Measurements from ENCODE around the gene SULT2B1.
"Not testable (repeated sequence)": the region's sequence is repeated elsewhere in the genome, so short reads cannot be mapped to it uniquely, and the experiment has no call there.

Gene SULT2B1

DNA sequence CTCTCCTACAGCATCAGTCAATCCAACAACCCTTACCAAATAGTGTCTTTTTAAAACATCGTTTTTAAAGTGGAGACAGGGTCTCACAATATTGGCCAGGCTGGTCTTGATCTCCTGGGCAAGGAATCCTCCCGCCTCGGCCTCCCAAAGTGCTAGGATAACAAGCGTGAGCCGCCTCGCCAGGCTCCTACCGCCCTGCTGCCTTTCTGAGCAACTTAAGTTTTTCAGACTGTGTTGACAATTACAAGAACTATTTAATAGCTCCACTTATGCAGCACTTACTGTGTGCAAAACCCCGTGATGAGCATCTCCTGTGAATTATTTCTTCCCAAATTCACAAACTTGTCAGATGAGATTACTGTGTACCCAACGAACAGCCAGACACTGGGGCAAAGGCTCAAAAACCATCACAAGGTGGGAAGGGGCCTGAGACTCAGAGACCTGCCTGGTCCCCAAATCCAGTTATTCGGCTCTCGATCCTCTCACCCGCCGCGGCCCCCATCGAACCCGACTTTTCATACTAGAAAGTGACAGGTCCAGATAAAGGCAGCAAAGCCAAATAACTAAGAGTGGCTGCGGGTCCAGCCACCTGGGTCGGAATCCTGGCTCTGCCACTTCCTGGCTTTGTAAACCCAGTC is 66.4 kb downstream of the SULT2B1 start:
- DNase-seq (ENCODE audit: low read depth in 3 of 3, low spot score in 1 of 3): peak in 1 of 3 donors; percentile 44

DNA sequence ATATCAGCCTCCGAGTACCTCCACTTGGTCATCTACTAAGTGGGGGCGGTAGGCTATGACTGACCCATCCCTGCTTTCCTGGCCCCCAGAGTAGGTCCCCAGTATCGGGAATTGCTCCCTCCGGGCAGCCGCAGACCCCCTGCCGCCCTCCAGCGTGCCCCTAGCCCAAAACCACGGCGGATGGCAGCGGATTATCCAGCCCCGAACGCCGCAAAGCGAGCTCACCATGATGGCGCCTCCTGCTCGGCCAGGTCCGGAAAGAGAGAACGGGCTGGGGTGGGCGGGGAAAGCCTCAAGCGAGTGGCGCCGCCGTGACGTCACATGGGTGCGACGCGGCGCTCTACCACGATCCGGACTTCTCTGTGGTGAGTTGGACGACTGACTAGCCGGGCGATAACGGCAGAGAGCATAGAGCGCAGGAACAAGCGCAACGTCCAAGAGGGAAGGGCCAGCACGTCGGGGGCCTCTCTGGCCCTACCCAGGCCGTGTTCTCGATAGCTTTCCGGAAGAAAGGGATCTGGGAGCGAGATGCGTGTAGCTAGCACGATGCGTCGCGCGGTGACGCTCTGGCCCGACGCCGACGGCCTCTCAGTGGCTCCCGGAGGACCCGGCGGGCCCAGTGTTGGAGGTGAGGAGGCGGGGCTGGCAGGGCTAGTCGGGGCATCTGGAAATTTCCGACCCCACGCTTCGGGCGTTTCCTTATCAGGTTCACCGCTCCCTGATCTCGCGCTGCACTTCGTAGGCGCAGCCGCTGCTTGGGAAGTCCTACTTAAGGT is 67.1 kb downstream of the SULT2B1 start, which contains the start of the genes RPL18 and SPHK2:
Gene RPL18, minus strand, starts transcription at position 263 of the 776 bp plus-strand sequence. Its CDS starts 35 bp downstream, at position 228.
Gene SPHK2, plus strand, starts transcription at position 591 of the 776 bp plus-strand sequence. CDS start 1,009 bp downstream, outside the sequence.
- DNase-seq (ENCODE audit: low read depth in 3 of 3, low spot score in 1 of 3): peak; percentile 89 to 94 (median 89)

DNA sequence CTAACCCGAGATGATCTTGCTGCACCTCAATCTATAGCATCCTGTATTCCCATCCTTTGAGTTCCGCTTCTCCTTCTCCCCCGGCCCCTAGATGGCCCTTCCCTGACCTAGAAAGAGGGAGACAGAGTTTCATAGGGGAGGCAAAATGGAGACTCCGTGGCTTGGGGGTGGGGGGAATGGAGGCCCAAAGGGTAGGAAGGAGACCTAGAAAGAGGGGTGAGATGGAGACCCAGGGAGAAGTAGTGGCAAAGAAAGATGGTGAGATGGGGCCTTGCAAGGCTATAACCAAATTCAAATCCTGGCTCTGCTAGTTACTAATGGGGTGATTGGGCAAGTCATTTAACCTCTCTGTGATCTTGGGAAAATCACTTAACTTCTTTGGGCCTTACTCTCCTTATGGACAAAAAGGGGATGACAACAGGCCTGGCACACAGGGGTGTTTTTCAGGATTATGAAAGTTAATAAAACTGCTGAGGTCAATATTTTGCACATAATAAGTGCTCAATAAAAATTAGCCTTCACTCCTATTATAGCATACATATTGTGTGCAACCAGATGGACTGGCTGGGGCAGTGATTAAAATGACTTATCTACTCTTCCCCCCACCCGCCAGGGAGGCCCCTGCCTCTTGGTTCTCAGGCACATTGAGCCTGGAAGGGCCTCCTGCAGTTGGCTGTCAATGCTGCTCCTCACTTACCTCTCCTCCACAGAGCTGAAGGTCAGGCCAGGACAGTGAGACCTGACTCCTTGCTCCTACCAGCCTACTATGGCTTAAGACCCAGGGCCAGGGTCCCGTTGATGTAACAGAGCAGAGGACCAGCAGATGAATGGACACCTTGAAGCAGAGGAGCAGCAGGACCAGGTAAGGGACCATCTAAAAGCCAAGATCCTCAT is 68.0 kb downstream of the SULT2B1 start:
- DNase-seq (ENCODE audit: low read depth in 3 of 3, low spot score in 1 of 3): no peak

DNA sequence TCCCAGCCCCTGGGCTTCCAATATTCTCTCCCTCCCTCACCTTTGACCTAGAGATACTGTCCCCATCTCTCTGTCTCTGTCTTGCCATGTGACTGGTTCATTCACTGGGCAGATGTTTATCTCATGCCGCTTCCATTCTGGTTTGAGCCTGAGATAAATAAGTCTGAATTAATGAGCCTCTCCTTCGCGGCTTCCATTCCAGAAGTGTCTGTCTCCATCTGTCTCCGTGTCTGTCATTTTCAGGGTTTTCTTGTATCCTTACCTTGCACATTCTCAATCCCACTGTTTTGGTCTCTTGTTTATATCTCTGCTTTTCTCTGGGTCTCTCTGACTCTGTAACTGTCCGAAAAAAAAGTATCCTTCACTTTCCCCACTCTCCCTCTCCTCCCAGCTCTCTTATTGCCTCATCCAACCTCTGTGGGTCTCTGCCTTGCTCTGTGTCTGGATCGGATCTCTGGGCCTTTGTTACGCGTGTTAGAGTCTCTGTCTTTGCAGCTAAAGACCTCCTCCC is 71.6 kb downstream of the SULT2B1 start:
- DNase-seq (ENCODE audit: low read depth in 3 of 3, low spot score in 1 of 3): no peak

DNA sequence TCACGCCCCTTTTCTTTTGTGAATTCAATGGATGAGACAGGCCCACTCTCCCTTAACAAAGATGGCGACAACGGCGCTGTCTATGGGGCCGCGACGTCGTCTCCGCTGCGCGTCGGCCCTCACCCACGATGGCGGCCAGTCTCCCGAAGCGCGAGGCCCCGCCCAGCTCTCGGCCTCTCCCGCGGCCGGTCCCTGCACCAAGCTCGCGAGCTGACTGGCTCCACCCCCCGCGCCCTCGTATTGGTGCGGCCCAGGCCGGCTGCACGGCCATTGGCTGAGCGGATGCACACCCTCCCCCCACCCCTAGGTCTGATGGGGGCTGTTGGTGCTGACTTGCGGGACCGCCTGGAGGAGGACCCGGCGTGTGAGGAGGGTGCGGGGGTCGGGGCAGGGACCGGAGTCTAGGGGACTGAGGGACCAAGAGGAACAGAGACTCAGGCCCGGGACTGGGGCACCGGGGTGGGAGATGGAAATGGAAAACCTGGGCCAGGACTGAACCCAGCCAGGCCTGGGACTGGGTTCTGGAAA is 72.2 kb downstream of the SULT2B1 start:
- DNase-seq (ENCODE audit: low read depth in 3 of 3, low spot score in 1 of 3): peak; percentile 89 to 95 (median 90)

DNA sequence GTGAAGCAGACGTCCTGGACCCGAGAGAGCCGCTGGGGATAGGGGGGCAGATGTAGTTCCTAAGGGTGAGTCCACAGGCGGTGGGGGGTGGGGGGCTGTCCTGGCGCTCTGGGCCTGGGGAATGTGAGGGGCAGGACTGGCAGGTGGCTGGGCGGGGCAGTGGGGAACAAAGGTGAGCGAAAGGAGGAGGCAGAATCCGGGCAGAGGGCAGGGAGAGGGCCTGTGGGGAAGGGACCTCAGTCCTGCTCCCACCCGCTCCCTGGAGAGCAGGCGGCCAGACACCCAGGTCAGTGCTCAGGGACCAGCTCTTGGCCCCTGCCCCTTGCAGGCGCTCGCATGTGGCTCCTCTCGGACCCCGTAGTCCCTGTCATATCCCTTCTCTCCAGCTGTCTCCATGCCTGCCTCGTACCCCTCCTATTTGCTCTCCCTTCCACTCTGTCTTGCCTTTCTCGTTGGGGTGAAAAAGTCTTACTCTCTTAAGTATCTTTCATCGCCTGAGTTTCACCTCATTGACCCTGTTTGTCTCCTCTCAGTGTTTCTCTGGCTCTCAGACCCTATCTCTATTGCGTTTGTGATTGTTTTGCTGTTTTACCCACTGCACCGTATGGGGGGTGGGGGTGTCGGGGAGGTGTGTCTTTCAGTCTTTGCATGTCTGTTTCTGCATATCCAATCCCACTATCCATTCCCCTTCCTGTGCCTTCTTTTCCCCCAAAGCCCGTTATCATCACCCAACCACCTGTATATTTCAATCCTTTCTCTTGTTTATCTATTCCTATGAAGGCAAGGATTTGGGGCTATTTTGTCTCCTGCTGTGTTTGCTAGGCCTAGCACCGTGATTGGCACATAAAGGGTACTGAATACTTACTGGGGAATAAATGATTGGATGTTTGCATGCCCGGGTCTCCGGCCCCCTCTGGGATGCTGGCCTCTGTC is 73.1 kb downstream of the SULT2B1 start:
- DNase-seq (ENCODE audit: low read depth in 3 of 3, low spot score in 1 of 3): no peak

DNA sequence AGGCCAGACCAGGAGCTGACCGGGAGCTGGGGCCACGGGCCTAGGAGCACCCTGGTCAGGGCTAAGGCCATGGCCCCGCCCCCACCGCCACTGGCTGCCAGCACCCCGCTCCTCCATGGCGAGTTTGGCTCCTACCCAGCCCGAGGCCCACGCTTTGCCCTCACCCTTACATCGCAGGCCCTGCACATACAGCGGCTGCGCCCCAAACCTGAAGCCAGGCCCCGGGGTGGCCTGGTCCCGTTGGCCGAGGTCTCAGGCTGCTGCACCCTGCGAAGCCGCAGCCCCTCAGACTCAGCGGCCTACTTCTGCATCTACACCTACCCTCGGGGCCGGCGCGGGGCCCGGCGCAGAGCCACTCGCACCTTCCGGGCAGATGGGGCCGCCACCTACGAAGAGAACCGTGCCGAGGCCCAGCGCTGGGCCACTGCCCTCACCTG is 73.9 kb downstream of the SULT2B1 start:
- no peak for DNase-seq (ENCODE audit: low read depth in 3 of 3, low spot score in 1 of 3)

DNA sequence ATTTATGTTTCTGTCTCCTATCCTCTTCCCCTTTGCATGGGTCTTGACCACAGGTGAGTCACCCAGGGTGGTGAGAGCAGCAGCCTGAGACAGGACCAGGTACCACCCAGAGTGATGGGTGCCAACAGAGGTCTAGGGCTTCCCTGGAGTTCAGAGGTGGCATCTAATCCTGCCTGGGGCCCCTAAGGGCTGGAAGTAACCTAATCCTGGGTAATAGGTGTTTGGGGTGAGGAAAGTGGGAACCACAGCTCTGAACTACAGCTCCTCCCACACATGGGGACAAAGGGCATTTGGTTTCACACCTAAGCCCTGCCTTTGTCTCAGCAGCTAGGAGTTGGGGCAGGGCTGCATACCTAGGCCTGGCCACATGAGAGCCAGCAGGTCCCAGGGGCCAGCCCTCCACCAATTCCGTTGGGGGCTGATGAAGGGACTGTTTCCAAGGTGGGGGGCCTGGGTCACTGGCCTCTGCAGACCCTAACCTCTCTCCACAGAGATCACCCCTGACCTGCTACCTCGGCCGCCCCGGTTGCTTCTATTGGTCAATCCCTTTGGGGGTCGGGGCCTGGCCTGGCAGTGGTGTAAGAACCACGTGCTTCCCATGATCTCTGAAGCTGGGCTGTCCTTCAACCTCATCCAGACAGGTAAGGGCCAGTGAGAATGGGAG is 75.4 kb downstream of the SULT2B1 start:
- DNase-seq (ENCODE audit: low read depth in 3 of 3, low spot score in 1 of 3): no peak

DNA sequence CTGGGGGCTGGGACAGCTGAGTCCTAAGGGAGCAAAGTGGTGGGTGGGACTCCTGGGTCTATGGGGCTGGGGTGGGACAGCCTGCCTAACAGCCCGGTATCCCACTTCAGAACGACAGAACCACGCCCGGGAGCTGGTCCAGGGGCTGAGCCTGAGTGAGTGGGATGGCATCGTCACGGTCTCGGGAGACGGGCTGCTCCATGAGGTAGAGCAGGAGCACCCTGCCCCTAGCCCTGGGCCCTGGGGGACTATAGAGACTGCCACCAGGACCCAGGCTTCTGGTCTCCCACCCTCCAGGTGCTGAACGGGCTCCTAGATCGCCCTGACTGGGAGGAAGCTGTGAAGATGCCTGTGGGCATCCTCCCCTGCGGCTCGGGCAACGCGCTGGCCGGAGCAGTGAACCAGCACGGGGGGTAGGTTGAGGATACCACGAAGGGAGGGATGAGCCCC is 75.9 kb downstream of the SULT2B1 start:
- DNase-seq (ENCODE audit: low read depth in 3 of 3, low spot score in 1 of 3): no peak

DNA sequence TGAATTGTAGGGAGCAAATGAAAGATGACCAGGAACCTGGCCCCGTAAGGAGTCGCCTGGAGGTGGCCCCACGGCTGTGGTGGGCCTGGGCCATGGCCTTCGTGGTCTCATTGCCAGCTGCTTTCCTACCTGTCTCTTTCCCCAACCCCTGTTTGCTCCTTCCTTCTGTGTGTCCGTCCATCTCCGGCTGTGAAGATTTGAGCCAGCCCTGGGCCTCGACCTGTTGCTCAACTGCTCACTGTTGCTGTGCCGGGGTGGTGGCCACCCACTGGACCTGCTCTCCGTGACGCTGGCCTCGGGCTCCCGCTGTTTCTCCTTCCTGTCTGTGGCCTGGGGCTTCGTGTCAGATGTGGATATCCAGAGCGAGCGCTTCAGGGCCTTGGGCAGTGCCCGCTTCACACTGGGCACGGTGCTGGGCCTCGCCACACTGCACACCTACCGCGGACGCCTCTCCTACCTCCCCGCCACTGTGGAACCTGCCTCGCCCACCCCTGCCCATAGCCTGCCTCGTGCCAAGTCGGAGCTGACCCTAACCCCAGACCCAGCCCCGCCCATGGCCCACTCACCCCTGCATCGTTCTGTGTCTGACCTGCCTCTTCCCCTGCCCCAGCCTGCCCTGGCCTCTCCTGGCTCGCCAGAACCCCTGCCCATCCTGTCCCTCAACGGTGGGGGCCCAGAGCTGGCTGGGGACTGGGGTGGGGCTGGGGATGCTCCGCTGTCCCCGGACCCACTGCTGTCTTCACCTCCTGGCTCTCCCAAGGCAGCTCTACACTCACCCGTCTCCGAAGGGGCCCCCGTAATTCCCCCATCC is 76.7 kb downstream of the SULT2B1 start:
- no peak for DNase-seq (ENCODE audit: low read depth in 3 of 3, low spot score in 1 of 3)

DNA sequence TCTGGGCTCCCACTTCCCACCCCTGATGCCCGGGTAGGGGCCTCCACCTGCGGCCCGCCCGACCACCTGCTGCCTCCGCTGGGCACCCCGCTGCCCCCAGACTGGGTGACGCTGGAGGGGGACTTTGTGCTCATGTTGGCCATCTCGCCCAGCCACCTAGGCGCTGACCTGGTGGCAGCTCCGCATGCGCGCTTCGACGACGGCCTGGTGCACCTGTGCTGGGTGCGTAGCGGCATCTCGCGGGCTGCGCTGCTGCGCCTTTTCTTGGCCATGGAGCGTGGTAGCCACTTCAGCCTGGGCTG is 77.3 kb downstream of the SULT2B1 start:
- DNase-seq (ENCODE audit: low read depth in 3 of 3, low spot score in 1 of 3): no peak

DNA sequence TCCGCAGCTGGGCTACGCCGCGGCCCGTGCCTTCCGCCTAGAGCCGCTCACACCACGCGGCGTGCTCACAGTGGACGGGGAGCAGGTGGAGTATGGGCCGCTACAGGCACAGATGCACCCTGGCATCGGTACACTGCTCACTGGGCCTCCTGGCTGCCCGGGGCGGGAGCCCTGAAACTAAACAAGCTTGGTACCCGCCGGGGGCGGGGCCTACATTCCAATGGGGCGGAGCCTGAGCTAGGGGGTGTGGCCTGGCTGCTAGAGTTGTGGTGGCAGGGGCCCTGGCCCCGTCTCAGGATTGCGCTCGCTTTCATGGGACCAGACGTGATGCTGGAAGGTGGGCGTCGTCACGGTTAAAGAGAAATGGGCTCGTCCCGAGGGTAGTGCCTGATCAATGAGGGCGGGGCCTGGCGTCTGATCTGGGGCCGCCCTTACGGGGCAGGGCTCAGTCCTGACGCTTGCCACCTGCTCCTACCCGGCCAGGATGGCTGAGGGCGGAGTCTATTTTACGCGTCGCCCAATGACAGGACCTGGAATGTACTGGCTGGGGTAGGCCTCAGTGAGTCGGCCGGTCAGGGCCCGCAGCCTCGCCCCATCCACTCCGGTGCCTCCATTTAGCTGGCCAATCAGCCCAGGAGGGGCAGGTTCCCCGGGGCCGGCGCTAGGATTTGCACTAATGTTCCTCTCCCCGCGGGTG is 77.8 kb downstream of the SULT2B1 start:
- DNase-seq (ENCODE audit: low read depth in 3 of 3, low spot score in 1 of 3): no peak

DNA sequence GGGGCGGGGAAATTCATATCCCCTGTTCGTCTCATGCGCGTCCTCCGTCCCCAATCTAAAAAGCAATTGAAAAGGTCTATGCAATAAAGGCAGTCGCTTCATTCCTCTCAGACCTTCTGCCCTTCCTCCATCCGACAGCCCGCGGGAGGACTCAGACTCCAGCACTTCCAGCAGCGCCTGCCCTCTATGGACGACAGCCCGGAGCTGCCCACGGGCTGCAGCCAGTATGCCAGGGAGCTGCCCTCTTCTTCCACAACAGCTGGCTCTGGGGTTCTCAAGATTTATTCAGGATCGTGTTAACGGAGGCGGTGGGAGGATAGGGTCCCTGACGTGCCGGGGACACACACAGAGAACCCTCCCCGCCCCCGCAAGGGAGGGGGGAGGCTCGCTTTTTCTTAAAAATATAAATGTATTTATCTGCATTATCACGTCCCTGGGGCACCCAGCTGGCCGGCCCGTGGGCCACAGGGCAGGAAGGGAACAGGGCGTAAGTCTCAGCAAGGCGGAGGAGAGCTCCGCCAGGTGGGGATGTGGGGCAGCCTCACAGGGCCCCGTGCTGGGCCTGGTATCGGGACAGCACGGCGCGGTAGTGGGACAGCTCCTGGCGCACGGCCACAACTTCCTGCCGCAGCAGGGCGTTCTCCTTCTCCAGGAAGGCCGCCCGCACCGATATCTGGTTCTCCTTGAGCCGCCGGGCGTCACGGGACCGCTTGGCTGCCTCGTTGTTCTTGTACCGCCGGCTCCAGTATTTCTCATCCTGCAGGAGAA is 78.5 kb downstream of the SULT2B1 start:
- no peak for DNase-seq (ENCODE audit: low read depth in 3 of 3, low spot score in 1 of 3)

DNA sequence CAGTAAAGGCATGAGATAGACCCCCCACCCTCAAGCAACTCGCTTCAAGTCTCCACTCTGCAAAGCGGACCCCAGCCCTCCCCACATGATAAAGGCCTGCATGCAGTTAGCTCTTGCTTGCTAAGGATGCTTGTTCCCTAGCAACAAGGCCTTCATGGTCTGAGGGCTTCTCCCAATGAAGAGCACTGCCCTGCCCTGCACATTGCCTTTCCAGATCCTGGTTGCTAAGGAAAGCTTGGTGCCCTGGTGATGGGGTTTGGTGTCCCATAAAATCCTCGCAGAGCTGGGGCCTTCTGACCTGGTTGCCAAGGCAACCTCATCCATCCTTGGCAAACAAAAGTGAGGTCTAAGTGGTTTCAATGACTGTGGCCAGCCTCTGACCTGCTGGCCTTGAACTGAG is 79.3 kb downstream of the SULT2B1 start:
- no peak for DNase-seq (ENCODE audit: low read depth in 3 of 3, low spot score in 1 of 3)

DNA sequence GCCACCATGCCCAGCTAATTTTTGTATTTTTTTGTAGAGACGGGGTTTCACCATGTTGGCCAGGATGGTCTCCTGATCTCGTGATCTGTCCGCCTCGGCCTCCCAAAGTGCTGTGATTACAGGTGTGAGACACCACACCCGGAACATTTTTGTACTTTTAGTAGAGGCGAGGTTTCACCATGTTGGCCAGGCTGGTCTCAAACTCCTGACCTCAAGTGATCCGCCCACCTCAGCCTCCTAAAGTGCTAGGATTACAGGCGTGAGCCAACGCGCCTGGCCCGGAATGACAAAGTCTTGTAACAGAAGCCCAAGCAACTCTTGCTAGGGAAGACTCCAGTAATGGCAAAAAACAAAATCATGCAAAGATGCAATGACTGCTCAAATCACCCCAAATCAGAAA is 80.3 kb downstream of the SULT2B1 start:
- DNase-seq (ENCODE audit: low read depth in 3 of 3, low spot score in 1 of 3): not testable (repeated sequence)

DNA sequence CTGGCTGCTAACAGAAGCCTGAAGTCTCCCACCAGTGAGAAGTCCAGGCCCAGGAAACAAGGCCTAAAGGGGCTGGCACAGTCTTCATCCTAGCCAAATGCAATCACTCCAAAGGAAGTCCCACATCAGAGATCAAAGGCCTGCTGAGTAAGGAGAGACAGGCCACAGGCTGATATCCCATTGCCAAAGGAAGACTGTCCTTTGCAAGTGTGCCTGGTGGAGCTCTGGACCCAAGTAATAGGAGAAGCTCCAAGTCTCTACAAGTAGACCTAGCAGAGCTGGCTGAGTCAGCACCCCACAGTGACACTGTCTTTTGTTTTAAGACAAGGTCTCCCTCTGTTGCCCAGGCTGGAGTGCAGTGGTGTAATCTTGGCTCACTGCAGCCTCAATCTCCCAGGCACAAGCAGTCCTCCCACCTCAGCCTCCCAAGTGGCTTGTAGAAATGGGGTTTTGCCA is 80.7 kb downstream of the SULT2B1 start:
- no peak for DNase-seq (ENCODE audit: low read depth in 3 of 3, low spot score in 1 of 3)

Data from stimulated activated CD4-positive, alpha-beta T cell treated with anti-CD3 and anti-CD28 coated beads, TNF-alpha, amount 100 ng/mL, for 1 hour (primary cell).